GM12874 (cell line): ENCODE results near the gene ACOX3.

ENCODE experiments used
- TF ChIP-seq, protein P1 (sequence below): IDR thresholded peaks from 2 replicates; pipeline ENCODE4 v1.5.1; 2011; ENCODE audit warnings: low read depth, mild to moderate bottlenecking, control low read depth, low read length, moderate library complexity; ENCODE audit not compliant: insufficient read depth

The ACOX3 gene

DNA sequence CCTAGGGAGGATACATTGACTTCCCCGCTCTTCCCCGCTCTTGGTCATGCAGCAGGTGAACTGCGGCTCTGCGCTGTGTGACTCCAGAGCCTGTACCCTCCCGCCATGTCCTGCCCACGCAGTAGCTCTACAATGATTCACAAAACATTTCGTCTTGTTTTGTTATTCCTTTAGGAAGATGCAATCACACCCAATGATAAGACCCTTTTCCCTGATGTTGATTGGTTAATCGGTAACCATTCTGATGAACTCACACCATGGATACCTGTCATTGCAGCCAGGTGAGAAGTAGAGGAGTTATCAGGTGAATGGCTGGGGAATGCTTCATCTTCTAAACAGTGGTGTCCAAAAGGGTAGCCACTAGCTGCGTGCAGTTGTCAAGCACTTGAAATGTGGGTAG lies 23.3 kb upstream of the ACOX3 start:
- TF ChIP-seq, protein P1, sequence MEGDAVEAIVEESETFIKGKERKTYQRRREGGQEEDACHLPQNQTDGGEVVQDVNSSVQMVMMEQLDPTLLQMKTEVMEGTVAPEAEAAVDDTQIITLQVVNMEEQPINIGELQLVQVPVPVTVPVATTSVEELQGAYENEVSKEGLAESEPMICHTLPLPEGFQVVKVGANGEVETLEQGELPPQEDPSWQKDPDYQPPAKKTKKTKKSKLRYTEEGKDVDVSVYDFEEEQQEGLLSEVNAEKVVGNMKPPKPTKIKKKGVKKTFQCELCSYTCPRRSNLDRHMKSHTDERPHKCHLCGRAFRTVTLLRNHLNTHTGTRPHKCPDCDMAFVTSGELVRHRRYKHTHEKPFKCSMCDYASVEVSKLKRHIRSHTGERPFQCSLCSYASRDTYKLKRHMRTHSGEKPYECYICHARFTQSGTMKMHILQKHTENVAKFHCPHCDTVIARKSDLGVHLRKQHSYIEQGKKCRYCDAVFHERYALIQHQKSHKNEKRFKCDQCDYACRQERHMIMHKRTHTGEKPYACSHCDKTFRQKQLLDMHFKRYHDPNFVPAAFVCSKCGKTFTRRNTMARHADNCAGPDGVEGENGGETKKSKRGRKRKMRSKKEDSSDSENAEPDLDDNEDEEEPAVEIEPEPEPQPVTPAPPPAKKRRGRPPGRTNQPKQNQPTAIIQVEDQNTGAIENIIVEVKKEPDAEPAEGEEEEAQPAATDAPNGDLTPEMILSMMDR = no peak

DNA sequence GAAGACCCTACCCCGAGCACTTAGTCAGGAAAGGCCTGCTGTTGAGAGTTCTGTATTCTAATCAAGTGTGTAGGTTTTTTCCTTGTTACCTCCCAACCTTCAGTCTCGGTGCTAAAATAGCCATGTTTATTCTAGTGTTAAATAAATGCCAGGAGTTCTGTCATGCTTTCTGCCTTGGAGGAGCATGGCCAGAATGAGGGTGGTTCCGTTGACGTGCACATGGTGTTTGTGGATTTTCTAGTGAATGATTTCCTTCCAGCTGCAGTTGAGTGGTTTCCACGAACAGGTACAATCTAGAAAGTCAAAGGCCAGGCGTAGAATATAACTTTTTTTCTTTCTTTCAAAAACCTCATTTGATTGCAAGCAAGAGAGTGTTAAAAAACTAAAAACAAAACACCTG lies 21.1 kb upstream of the ACOX3 start:
- TF ChIP-seq, protein P1 = no peak

DNA sequence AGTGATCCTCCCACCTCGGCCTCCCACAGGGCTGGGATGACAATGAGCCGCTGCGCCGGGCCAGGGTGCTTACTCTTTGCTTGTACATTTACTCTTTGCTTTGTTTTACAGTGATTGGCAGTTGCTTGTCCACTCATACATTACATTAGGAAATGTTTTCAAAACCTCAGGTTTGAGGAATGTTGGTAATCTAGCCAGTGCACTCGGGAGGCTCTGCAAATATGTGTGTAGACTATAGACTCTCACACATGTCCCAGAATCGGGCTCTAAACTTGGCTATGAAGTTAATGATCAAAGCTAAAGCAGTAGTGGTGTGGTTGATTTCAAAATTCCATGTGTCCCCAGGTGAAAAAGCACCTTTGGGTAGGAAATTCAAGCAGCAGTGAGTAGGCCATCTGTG lies 20.6 kb upstream of the ACOX3 start:
- TF ChIP-seq, protein P1 = no peak

DNA sequence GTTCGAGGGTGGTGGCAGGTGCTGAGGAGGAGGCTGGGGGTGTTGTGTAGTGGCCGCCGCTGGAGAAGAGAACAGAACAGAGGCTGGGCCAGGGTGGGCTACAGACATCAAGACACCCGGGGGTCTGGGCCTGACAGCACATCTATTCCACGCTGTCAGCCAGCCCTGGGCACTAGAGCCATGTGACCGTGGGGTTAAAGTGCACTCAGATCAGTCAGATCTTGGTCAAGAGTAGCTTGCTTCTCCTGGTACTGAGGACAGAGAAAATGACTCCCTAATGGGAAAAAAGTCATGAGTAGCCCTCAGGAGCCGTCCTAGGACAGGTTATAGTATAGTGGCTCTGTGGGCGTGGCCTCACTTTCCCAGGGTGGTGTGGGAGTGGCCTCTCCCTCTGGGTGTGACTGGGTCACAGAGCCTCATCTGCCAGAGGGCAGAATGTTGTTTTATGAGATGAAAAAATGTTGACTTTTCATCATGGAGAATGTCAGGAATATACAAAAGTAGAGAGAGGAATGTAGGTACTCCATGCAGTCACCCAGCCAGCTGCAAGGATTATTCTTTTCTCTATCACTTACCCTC lies 19.4 kb upstream of the ACOX3 start:
- TF ChIP-seq, protein P1 = no peak

DNA sequence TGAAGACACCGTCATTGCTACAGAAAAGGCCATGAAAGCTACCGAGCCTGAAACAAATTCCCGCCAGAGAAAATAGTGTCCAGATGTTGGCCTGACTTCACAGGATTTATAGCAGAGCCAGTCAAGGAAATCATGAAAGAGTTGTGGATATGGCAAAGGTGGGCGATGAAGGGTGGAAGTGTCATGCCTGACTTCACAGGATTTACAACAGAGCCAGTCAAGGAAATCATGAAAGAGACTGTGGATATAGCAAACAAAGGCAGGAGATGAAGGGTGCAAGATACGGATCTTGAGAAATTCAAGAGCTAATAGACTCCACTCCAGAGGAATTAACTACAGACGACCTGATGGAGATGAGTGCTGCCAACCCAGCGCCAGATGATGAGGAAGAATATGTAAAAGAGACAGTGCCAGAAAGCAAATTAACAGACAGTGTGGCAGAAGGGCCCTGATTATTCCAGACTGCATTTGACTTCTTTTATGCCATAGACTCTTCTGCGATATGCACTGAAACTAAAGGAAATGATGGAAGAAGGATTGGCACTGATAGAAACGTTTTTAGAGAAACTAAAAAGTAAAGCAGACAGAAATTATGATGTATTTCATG lies 17.2 kb upstream of the ACOX3 start:
- TF ChIP-seq, protein P1 = no peak

DNA sequence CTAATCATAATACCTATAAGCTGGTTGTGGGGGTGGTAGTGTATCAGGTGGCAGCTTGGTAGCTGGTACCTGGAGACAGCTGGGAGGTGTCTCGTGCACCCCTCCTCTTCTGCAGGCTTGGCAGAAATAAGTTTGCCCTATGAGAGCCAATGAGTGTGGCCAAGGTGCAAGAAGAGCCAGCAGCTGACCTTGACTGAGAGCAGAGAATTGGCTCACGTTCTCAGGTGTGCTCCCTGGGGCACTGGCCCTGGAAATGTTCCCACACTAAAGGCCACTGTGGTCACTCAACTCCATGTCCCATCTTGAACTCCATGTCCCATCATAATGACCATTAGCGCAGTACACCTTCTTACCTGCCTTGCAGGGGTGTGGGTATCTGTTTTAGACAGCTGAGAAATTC lies 13.4 kb upstream of the ACOX3 start:
- TF ChIP-seq, protein P1 = no peak

DNA sequence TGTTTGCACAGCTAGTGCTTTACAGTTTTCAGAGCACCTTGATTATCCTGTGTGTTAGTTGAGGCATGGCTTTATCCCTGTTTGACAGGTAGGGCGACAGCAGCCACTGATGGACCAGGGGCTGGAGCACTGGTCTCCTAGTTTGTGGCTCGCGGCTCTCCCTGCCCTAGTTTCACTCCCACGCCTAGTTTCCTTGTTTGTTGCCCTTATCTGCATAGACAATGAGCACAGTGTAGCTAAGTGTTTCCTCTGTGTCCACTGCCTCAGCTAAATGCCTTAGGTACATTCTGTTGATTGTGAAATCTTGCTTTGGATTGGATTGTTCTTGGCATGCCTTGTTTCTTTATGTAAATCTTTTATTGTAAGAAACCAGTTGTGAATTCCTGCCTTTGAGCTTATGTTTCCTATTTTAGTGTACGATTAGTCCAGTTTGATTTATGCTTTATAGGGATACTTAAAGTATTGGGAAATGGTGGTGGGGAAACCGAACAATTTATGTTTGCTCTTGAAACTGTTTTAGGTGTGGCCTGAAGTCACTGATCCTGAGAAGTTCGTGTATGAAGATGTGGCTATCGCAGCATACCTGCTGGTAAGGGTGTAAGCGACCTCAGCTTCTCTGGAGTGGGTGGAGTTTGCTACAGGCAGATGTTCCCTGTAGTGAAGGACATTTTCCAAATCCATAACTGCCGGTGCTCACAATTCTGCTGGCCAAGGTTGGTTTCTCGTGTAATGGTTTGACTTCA lies 11.1 kb upstream of the ACOX3 start:
- TF ChIP-seq, protein P1 = no peak
